HG02623 (cell line): ENCODE measurements around the gene RNF220.

Source experiments
- ATAC-seq: cut with Tn5 transposase; IDR thresholded peaks from one replicate; pipeline ENCODE4 v1.9.1; 2021; ENCODE audit warnings: moderate library complexity; ENCODE audit not compliant: unreplicated experiment

The RNF220 gene

GRCh38 chr1:44405031-44405797 lies at the start of gene RNF220:
RNF220 (plus strand) TSS chr1:44405255.
- no peak for ATAC-seq

- ATAC-seq = no peak
These were observed 49.3 kb upstream of the RNF220 start for GRCh38 chr1:44355582-44356305.

- ATAC-seq = no peak
These were observed 47.3 kb upstream of the RNF220 start for GRCh38 chr1:44357710-44358109.

GRCh38 chr1:44359234-44359935 lies 45.7 kb upstream of the RNF220 start:
- no peak for ATAC-seq

- ATAC-seq = no peak
These were observed 43.6 kb upstream of the RNF220 start for GRCh38 chr1:44361478-44361877.

- ATAC-seq = no peak
These were observed 38.6 kb upstream of the RNF220 start for GRCh38 chr1:44366371-44366975.

GRCh38 chr1:44367944-44368343 lies 37.1 kb upstream of the RNF220 start:
- no peak for ATAC-seq

- no peak for ATAC-seq
These were observed 36.4 kb upstream of the RNF220 start for GRCh38 chr1:44368471-44369151.

GRCh38 chr1:44371206-44371605 lies 33.8 kb upstream of the RNF220 start:
- ATAC-seq = no peak

GRCh38 chr1:44375547-44375946 lies 29.5 kb upstream of the RNF220 start:
- no peak for ATAC-seq

- no peak for ATAC-seq
These were observed 26.9 kb upstream of the RNF220 start for GRCh38 chr1:44377925-44378784.

GRCh38 chr1:44380666-44381177 lies 24.3 kb upstream of the RNF220 start:
- no peak for ATAC-seq

GRCh38 chr1:44388551-44388950 lies 16.5 kb upstream of the RNF220 start:
- ATAC-seq = no peak

- no peak for ATAC-seq
These were observed 15.6 kb upstream of the RNF220 start for GRCh38 chr1:44389437-44389836.

GRCh38 chr1:44390277-44390676 lies 14.8 kb upstream of the RNF220 start:
- ATAC-seq = no peak

GRCh38 chr1:44401256-44402228 lies 3.5 kb upstream of the RNF220 start:
- ATAC-seq = no peak

GRCh38 chr1:44405798-44406736 lies 1.0 kb downstream of the RNF220 start:
- no peak for ATAC-seq
